Measurements from ENCODE around the gene FOXA2. TPM values are rescaled to one million over a fixed set of nuclear protein-coding genes. Genes with fewer than 3 reads are reported as not detected.

The FOXA2 gene
- total RNA-seq = not detected
- not detected for polyA plus RNA-seq
- total RNA-seq = 0 reads per million in 6 experiments

DNA sequence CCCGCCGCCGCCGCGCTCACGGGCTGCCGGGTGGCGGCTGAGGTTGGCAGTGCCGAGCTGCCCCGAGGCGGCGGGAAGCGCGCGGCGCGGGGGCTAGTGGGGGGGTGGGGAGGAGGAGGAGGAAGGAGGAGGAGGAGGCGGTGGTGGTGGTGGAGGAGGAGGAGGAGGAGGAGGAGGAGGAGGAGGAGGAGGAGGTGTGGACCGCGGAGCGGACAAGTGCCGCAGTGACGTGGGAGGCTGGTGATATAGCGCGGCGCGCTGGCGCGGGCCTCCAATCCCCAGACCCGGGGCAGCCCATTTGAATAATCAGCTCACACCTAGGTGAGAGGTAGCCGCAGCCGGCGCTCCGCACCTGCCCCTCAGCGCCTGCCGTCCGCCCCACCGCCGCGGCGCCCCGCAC lies at the start of gene FOXA2:
Gene FOXA2, minus strand, starts transcription at position 51 of the 400 bp plus-strand sequence. CDS start 294 bp downstream, outside the sequence.
- no peak for DNase-seq
- peaks cover 0 to 18% (median 5%) of the 10 kb centered on the region in 3 donors for H3K36me3 Mint-ChIP-seq
- H3K27me3 Mint-ChIP-seq = peaks cover 39 to 70% (median 61%) of the 10 kb centered on the region in 5 donors
- peaks cover 0 to 15% (median 0%) of the 10 kb centered on the region in 9 donors for H3K9me3 Mint-ChIP-seq
- H3K4me1 Mint-ChIP-seq = peaks cover 0 to 3% (median under 1%) of the 10 kb centered on the region in 4 donors
- H3K4me3 Mint-ChIP-seq = no peak within 1 kb of the TSS
- H3K27ac Mint-ChIP-seq = no peak within 1 kb of the TSS
- no peak for ATAC-seq
- POLR2A ChIA-PET = no interaction called here

DNA sequence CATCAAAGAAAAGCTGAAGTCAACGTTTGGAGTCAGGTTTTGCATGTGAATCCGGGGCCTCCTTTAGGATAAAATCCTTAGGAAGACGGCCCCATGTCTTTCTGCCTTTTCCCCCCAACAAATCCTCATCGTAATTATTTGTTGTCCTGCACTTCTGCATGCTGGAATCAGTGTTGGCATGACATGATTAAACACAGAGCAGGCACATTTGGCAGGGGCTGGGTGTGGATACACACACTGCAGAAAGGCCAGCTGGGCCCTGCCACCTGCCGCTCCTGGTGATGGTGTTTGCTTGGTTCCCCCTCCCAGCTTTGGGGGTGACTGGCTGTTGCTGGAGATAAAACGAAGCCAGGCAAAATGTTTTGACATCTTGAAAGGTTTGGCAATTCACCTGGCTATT lies 46.3 kb upstream of the FOXA2 start:
- no peak for ATAC-seq
- H3K4me1 Mint-ChIP-seq = no peaks in the 10 kb centered on the region

DNA sequence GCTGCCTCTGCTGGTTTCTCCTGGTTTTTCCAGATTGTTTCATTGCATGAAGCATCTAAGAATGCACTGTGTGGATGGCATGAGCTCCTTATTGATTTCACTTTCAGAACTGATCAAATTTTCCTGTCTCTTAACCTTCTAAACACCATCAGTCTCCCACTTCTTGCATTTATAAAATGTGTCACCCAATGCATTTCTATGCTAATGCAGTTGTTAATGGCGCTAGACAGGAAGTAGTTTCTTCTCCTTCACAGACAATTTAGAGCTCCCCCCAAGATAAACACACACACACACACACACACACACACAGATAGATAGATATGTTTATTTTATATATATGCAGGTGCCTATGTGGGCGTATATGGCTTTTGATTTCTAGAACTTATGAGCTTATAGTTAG lies 45.6 kb upstream of the FOXA2 start:
- Mint-ChIP-seq H3K27me3 (peaks cover 0 to 14% (median 3%) of the 10 kb centered on the region in 5 donors), H3K27ac (no peak overlapping the region), H3K36me3 (no peaks in the 10 kb centered on the region), H3K4me3 (no peak overlapping the region), H3K9me3 (peaks cover 0 to 2% (median 0%) of the 10 kb centered on the region in 9 donors), H3K4me1 (no peaks in the 10 kb centered on the region)
- ATAC-seq = no peak
- no peak for DNase-seq
- POLR2A ChIA-PET = no interaction called here

More for the DNA sequence above, 46.3 kb upstream of the FOXA2 start:
- no peaks in the 10 kb centered on the region for H3K36me3 Mint-ChIP-seq
- H3K4me3 Mint-ChIP-seq = no peak overlapping the region
- no peak for DNase-seq
- H3K9me3 Mint-ChIP-seq = peaks cover 0 to 2% (median 0%) of the 10 kb centered on the region in 9 donors
- POLR2A ChIA-PET = no interaction called here
- no peak overlapping the region for H3K27ac Mint-ChIP-seq
- peaks cover 0 to 14% (median 3%) of the 10 kb centered on the region in 5 donors for H3K27me3 Mint-ChIP-seq

DNA sequence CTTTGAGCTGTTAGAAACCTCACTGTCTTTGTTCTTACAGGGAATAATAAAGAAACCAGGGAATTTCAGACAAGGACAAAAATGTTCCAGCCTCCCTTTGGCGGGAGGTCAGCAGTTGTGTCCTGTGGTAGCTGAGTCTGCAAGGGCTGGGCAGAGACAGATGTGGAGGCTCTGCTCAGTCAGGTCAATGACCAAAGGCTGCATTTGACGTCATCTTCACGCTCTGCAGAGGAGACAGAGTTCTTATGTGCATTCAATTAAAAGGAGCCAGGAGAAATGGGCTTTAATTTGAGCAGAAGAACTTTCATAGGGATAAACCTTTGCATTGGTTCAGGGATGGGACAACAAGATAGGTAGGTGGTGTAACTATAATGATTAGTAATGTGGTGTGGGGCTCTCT lies 45.1 kb upstream of the FOXA2 start:
- H3K4me1 Mint-ChIP-seq = no peaks in the 10 kb centered on the region
- H3K27ac Mint-ChIP-seq = no peak overlapping the region
- H3K9me3 Mint-ChIP-seq = peaks cover 0 to 2% (median 0%) of the 10 kb centered on the region in 9 donors
- no peaks in the 10 kb centered on the region for H3K36me3 Mint-ChIP-seq
- ATAC-seq = no peak
- POLR2A ChIA-PET = no interaction called here
- no peak for DNase-seq
- H3K27me3 Mint-ChIP-seq = peaks cover 0 to 14% (median 4%) of the 10 kb centered on the region in 5 donors
- H3K4me3 Mint-ChIP-seq = no peak overlapping the region

DNA sequence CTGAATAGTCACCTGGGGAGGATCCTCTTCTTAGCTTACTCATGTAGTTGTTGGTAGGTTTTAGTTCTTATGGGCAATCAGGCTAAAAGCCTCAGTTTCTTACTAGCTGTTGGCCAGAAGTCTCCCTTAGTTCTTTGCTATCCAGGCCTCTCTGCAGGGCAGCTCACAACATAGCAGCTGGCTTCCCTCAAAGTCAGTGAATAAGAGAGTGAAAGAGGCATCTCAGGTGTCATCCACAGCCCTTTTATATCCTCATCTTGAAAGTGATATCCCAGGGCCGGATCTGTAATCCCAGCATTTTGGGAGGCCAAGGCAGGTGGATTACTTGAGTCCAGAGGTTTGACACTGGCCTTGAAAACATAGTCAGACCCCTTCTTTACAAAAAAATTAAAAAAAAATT lies 42.1 kb upstream of the FOXA2 start:
- DNase-seq (no peak), ATAC-seq (no peak)
- no peak overlapping the region for H3K4me3 Mint-ChIP-seq
- no peak overlapping the region for H3K27ac Mint-ChIP-seq
- H3K9me3 Mint-ChIP-seq = no peaks in the 10 kb centered on the region
- no peaks in the 10 kb centered on the region for H3K4me1 Mint-ChIP-seq
- peaks cover 0 to 7% (median 6%) of the 10 kb centered on the region in 5 donors for H3K27me3 Mint-ChIP-seq
- no peaks in the 10 kb centered on the region for H3K36me3 Mint-ChIP-seq
- POLR2A ChIA-PET = no interaction called here

DNA sequence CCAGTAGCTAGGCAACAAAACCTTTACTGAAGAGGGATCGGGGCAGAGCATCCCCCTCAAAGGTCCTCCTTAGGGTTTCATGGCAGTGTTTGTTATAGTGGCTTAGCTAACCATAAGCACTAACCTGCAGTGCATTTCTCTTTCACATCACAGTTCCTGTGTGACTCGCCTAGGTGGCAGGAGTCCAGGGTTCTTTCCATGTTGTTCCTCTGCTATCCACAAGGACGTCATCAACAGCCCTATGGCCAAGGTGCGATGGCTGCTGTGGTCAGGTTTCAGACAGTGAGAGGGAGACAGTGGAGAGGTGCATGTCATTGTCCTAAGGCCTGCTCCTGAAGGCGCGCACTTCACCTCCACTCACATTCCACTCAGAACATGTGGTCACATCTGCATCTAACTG lies 38.8 kb upstream of the FOXA2 start:
- ATAC-seq (no peak), DNase-seq (no peak)
- peaks cover 0 to 2% (median 0%) of the 10 kb centered on the region in 9 donors for H3K9me3 Mint-ChIP-seq
- no peaks in the 10 kb centered on the region for H3K4me1 Mint-ChIP-seq
- no peak overlapping the region for H3K4me3 Mint-ChIP-seq
- POLR2A ChIA-PET = no interaction called here
- H3K36me3 Mint-ChIP-seq = no peaks in the 10 kb centered on the region
- H3K27me3 Mint-ChIP-seq = peaks cover 0 to 4% (median 0%) of the 10 kb centered on the region in 5 donors
- no peak overlapping the region for H3K27ac Mint-ChIP-seq

DNA sequence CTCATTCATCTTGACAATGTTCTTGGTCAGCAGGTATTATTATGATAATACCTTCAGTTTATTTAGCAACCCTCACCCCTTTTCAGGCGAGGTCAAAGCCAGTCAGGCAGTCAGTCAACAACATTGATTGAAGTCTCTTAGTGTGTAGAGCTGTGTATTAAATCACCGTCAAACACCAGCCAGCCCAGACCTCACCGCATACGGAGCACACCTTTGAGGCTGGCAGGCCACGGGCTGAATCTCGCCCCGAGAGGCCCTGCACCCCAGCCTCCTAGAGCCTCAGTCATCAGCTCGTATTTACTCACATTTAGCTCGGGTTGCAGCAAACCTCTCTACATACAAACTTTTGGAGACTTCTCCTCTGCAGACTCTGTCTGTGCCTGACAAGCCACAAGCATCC lies 36.0 kb upstream of the FOXA2 start:
- Mint-ChIP-seq H3K27me3 (peaks cover 1 to 9% (median 4%) of the 10 kb centered on the region in 5 donors), H3K36me3 (no peaks in the 10 kb centered on the region), H3K9me3 (peaks cover 0 to 2% (median 0%) of the 10 kb centered on the region in 9 donors), H3K4me3 (no peak overlapping the region), H3K4me1 (no peaks in the 10 kb centered on the region), H3K27ac (no peak overlapping the region)
- no peak for ATAC-seq
- DNase-seq = no peak
- POLR2A ChIA-PET = no interaction called here

DNA sequence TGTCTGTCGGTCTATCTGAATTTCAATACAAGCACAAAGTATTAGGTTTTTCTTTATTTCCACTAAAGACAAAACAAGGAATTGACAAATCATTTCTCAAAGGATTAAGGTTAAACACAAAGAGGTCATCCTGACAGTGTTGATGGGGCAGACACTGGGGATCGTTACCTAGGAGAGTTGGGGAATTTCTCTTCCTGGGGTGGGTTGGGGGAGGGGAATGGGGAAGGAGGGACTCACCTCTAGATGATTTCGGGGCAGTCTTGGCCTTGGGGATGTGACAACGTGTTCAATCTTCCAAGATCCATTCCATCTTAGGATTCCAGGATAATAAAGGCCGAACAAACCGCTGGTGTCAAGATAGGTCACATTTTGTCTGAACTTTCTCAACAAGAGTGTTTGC lies 35.4 kb upstream of the FOXA2 start:
- no peak overlapping the region for H3K27ac Mint-ChIP-seq
- DNase-seq = no peak
- no peaks in the 10 kb centered on the region for H3K4me1 Mint-ChIP-seq
- peaks cover 0 to 2% (median 0%) of the 10 kb centered on the region in 9 donors for H3K9me3 Mint-ChIP-seq
- no peak overlapping the region for H3K4me3 Mint-ChIP-seq
- H3K27me3 Mint-ChIP-seq = peaks cover 1 to 10% (median 4%) of the 10 kb centered on the region in 5 donors
- no peak for ATAC-seq
- H3K36me3 Mint-ChIP-seq = no peaks in the 10 kb centered on the region
- POLR2A ChIA-PET = no interaction called here

DNA sequence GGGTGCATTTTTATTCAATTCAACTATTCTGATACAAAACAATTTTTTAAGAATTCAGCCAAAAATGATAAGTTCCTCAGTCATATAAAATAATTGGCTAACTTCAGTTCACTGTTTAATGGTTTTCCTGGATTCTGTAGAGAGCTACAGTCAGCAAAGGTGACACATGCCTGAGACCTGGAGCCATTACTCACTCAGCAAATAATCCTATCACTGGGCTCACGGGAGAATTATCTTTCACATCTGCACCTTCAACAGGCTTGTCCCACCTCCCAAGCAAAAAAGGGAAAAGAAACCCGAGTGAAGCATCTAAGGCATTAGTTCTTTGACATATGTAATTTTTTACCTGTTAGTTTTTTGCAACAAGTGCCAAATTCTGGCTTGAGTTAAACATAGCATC lies 34.9 kb upstream of the FOXA2 start:
- Mint-ChIP-seq H3K4me1 (no peaks in the 10 kb centered on the region), H3K36me3 (no peaks in the 10 kb centered on the region), H3K27me3 (peaks cover 3 to 15% (median 4%) of the 10 kb centered on the region in 5 donors), H3K9me3 (peaks cover 0 to 2% (median 0%) of the 10 kb centered on the region in 9 donors), H3K27ac (no peak overlapping the region), H3K4me3 (no peak overlapping the region)
- POLR2A ChIA-PET = no interaction called here
- DNase-seq = no peak
- no peak for ATAC-seq

DNA sequence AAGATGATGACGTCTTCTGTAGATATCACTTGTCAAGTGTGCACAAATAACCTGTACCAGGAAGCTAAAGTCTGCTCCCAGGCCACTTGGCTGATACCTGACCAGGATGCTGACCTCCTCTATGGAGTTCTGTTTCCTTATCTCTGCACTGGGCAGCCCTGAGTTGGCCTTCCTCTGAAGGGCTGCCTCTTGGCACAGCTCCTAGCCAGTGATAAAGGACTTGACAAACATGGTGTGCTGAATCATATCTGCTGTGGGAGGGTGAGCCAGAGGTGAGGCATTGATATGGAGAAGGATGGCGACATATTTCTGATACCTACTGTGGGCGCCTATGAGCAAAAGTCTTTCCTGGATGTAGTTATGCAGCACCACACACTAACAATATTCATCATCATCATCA lies 32.8 kb upstream of the FOXA2 start:
- no peaks in the 10 kb centered on the region for H3K36me3 Mint-ChIP-seq
- POLR2A ChIA-PET = no interaction called here
- DNase-seq = no peak

DNA sequence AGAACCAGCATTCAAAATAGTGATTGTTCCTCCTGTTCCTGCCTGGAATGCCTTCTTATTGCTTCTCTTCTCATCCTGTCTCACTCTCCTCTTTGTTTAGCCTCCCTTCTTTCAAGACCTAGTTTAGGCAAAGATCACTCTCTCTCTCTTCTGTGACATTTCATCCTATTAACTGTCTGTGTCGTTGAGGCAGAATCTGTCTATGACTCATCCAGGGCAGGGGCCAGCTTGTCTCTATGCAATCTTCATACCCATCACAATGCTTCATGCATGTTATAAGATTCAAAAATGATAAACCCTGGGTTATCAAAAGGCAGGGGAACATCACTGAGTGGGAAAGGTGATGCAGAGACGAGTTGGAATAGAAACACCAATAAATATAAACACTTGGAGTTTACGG lies 32.2 kb upstream of the FOXA2 start:
- Mint-ChIP-seq H3K9me3 (peaks cover 0 to 2% (median 0%) of the 10 kb centered on the region in 9 donors), H3K36me3 (no peaks in the 10 kb centered on the region), H3K4me3 (no peak overlapping the region), H3K4me1 (no peaks in the 10 kb centered on the region), H3K27ac (no peak overlapping the region), H3K27me3 (peaks cover 3 to 32% (median 12%) of the 10 kb centered on the region in 5 donors)
- DNase-seq = no peak
- POLR2A ChIA-PET = no interaction called here
- no peak for ATAC-seq

More for the DNA sequence above, 32.8 kb upstream of the FOXA2 start:
- no peak overlapping the region for H3K4me3 Mint-ChIP-seq
- peaks cover 0 to 2% (median 0%) of the 10 kb centered on the region in 9 donors for H3K9me3 Mint-ChIP-seq
- H3K27ac Mint-ChIP-seq = no peak overlapping the region
- H3K27me3 Mint-ChIP-seq = peaks cover 3 to 32% (median 12%) of the 10 kb centered on the region in 5 donors
- no peaks in the 10 kb centered on the region for H3K4me1 Mint-ChIP-seq
- no peak for ATAC-seq

DNA sequence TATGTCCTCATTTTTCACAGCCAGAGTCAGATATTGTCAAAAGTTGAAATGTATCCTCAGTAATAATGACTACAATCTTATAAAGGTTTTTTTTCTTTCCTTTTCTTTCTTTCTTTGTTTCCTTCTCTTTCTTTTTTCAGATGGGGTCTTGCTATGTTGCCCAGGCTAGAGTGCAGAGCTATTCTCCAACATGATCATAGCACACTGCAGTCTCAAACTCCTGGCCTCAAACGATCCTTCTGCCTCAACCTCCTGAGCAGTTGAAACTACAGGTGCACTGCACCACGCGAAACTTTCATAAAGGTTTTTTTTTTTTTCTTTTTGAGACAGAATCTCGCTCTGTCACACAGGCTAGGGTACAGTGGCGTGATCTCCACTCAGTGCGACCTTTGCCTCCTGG lies 31.1 kb upstream of the FOXA2 start:
- Mint-ChIP-seq H3K27me3 (peaks cover 3 to 32% (median 12%) of the 10 kb centered on the region in 5 donors), H3K9me3 (peaks cover 0 to 2% (median 0%) of the 10 kb centered on the region in 9 donors), H3K4me3 (no peak overlapping the region), H3K4me1 (no peaks in the 10 kb centered on the region), H3K36me3 (no peaks in the 10 kb centered on the region), H3K27ac (peak overlapping the region in 1 of 10 donors; percentile 3)
- DNase-seq (no peak), ATAC-seq (no peak)
- POLR2A ChIA-PET = no interaction called here

DNA sequence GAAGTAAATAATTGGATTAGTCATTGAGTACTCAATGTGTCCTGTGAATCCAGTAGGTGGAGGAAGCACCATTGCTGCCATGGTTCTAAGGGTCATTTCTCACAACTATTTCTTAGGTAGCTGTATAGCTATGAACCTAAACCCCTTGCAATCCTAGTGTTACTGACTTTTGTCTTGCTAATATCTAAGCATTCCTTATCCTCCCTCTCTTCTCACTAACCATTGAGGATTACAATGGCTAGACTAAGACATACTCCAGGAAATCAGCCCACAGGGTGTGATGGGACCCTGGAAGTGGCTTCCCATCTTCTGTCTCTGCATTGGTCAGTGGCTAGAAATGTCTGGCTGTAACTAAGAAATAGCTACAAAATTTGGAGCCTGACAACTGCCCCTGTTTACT lies 27.3 kb upstream of the FOXA2 start:
- H3K4me1 Mint-ChIP-seq = no peaks in the 10 kb centered on the region
- peaks cover 3 to 28% (median 11%) of the 10 kb centered on the region in 5 donors for H3K27me3 Mint-ChIP-seq
- no peak overlapping the region for H3K27ac Mint-ChIP-seq
- no peak for ATAC-seq
- POLR2A ChIA-PET = no interaction called here
- no peak overlapping the region for H3K4me3 Mint-ChIP-seq
- no peak for DNase-seq
- H3K36me3 Mint-ChIP-seq = no peaks in the 10 kb centered on the region
- peaks cover 0 to 2% (median 0%) of the 10 kb centered on the region in 9 donors for H3K9me3 Mint-ChIP-seq

DNA sequence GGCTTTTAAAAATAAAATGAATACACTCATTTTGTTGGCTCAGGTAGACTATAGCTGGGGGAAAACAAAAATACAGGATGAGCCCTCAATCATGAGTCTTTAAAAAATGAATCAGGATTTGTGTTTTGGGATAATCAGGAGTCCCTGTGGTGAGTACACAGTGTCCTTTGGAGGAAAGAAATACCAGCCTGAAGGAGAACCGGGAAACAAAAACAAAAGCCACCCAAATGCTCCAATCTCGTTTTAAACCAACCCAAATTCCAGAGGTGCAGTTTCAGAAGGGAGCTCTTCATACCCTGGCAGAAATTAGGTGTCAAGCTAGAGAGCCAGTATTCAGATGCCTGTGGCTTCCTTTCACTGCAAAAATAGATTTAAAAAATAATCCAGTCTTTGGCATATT lies 23.3 kb upstream of the FOXA2 start:
- Mint-ChIP-seq H3K27me3 (peaks cover 0 to 13% (median 5%) of the 10 kb centered on the region in 5 donors), H3K4me1 (no peaks in the 10 kb centered on the region), H3K9me3 (peaks cover 0 to 2% (median 0%) of the 10 kb centered on the region in 9 donors), H3K4me3 (no peak overlapping the region), H3K27ac (no peak overlapping the region), H3K36me3 (no peaks in the 10 kb centered on the region)
- POLR2A ChIA-PET = no interaction called here
- DNase-seq = no peak
- ATAC-seq = no peak
